ENCODE results near the gene PKN2. TPM values are rescaled to one million over a fixed set of nuclear protein-coding genes. Genes with fewer than 3 reads are reported as not detected.

The PKN2 gene
- total RNA-seq, 1 donor from 2014 or later: 74.4 TPM

GRCh38 chr1:88774151-88774556, 90.1 kb downstream of the PKN2 start:
- peaks cover 6% of the 10 kb centered on the region for H3K79me2 ChIP-seq (ENCODE audit: low read depth)
- no peaks in the 10 kb centered on the region for H4K20me1 ChIP-seq (ENCODE audit: low read depth)
- H3K27me3 ChIP-seq: no peaks in the 10 kb centered on the region
- peaks cover 4% of the 10 kb centered on the region for H3K4me1 ChIP-seq
- H3K36me3 ChIP-seq: peaks cover 19% of the 10 kb centered on the region
- Mint-ChIP-seq H3K4me3 (no peak overlapping the region), H3K27ac (no peak overlapping the region), H3K27me3 (ENCODE audit: insufficient read depth, low read depth) (no peaks in the 10 kb centered on the region), H3K4me1 (no peaks in the 10 kb centered on the region), H3K9me3 (no peaks in the 10 kb centered on the region), H3K36me3 (peaks cover 58% of the 10 kb centered on the region)
- no peak overlapping the region for H3K4me3 ChIP-seq
- no peak overlapping the region for H3K27ac ChIP-seq
- no peak overlapping the region for H3K4me2 ChIP-seq
- TF ChIP-seq EZH2phosphoT487 (IDR thresholded peaks at IDR 0.05): no peak
- no peak for TF ChIP-seq EZH2 (IDR thresholded peaks at IDR 0.05)
- no peak for TF ChIP-seq CTCF (IDR thresholded peaks at IDR 0.05)
- H3K9me3 ChIP-seq (ENCODE audit: low read depth): no peaks in the 10 kb centered on the region
- no peak for DNase-seq (ENCODE audit: low spot score)
- H3K9ac ChIP-seq: no peak overlapping the region
- no peaks in the 10 kb centered on the region for H3F3A ChIP-seq (ENCODE audit: low read depth)
- no peak overlapping the region for H2AFZ ChIP-seq (replicated peaks)

GRCh38 chr1:88777604-88778149, 93.6 kb downstream of the PKN2 start:
- no peak overlapping the region for H3K4me3 Mint-ChIP-seq
- no peaks in the 10 kb centered on the region for H3K27me3 ChIP-seq
- H3K36me3 ChIP-seq: peaks cover 16% of the 10 kb centered on the region
- H2AFZ ChIP-seq (replicated peaks): no peak overlapping the region
- no peak overlapping the region for H3K9ac ChIP-seq
- no peaks in the 10 kb centered on the region for H4K20me1 ChIP-seq (ENCODE audit: low read depth)
- TF ChIP-seq CTCF (IDR thresholded peaks at IDR 0.05) (no peak), EZH2phosphoT487 (IDR thresholded peaks at IDR 0.05) (no peak), EZH2 (IDR thresholded peaks at IDR 0.05) (no peak)
- H3K9me3 Mint-ChIP-seq: no peaks in the 10 kb centered on the region
- no peaks in the 10 kb centered on the region for H3F3A ChIP-seq (ENCODE audit: low read depth)
- H3K4me1 Mint-ChIP-seq: no peaks in the 10 kb centered on the region
- H3K4me2 ChIP-seq: no peak overlapping the region
- no peak overlapping the region for H3K27ac Mint-ChIP-seq
- peaks cover 8% of the 10 kb centered on the region for H3K4me1 ChIP-seq
- H3K36me3 Mint-ChIP-seq: peaks cover 50% of the 10 kb centered on the region
- no peak overlapping the region for H3K27ac ChIP-seq
- DNase-seq (ENCODE audit: low spot score): no peak
- no peak overlapping the region for H3K4me3 ChIP-seq
- no peaks in the 10 kb centered on the region for H3K9me3 ChIP-seq (ENCODE audit: low read depth)
- no peaks in the 10 kb centered on the region for H3K79me2 ChIP-seq (ENCODE audit: low read depth)
- H3K27me3 Mint-ChIP-seq (ENCODE audit: insufficient read depth, low read depth): no peaks in the 10 kb centered on the region

- no peaks in the 10 kb centered on the region for H3K27me3 ChIP-seq
- H3K36me3 ChIP-seq: peaks cover 15% of the 10 kb centered on the region
- H3K9me3 ChIP-seq (ENCODE audit: low read depth): no peaks in the 10 kb centered on the region
- peaks cover 12% of the 10 kb centered on the region for H3K4me1 ChIP-seq
- Mint-ChIP-seq H3K4me3 (no peak overlapping the region), H3K27me3 (ENCODE audit: insufficient read depth, low read depth) (no peaks in the 10 kb centered on the region), H3K27ac (no peak overlapping the region), H3K4me1 (no peaks in the 10 kb centered on the region), H3K9me3 (no peaks in the 10 kb centered on the region), H3K36me3 (peaks cover 38% of the 10 kb centered on the region)
- H2AFZ ChIP-seq (replicated peaks): no peak overlapping the region
- H3K4me2 ChIP-seq: no peak overlapping the region
- TF ChIP-seq EZH2phosphoT487 (IDR thresholded peaks at IDR 0.05): no peak
- no peak for TF ChIP-seq EZH2 (IDR thresholded peaks at IDR 0.05)
- no peak for TF ChIP-seq CTCF (IDR thresholded peaks at IDR 0.05)
- no peak overlapping the region for H3K9ac ChIP-seq
- H3K79me2 ChIP-seq (ENCODE audit: low read depth): no peaks in the 10 kb centered on the region
- no peaks in the 10 kb centered on the region for H4K20me1 ChIP-seq (ENCODE audit: low read depth)
- DNase-seq (ENCODE audit: low spot score): no peak
- no peak overlapping the region for H3K27ac ChIP-seq
- H3K4me3 ChIP-seq: no peak overlapping the region
- no peaks in the 10 kb centered on the region for H3F3A ChIP-seq (ENCODE audit: low read depth)
Measured at GRCh38 chr1:88779880-88780279, 95.8 kb downstream of the PKN2 start.

Data from neural progenitor cell (in vitro differentiated cells).